Loucy (cell line): ENCODE data around the gene SLC22A3.

ENCODE experiments used
- H2AFZ ChIP-seq: fragments of 200-600 bp; sonication (generic); 2 replicates; pipeline ENCODE4 v1.6.0; 2016; ENCODE audit warnings: antibody characterized with exemption, mild to moderate bottlenecking, low read length, moderate library complexity
- H3F3A ChIP-seq: fragments of 200-600 bp; 2 replicates; pipeline ENCODE4 v1.6.0; 2016; ENCODE audit warnings: antibody characterized with exemption, low read depth, mild to moderate bottlenecking
- H3K27me3 ChIP-seq: fragments of 200-600 bp; sonication (generic); 2 replicates; pipeline ENCODE4 v1.6.1; 2014; ENCODE audit warnings: low read length, mild to moderate bottlenecking; ENCODE audit not compliant: insufficient read depth, poor library complexity, severe bottlenecking
- H3K36me3 ChIP-seq: fragments of 200-600 bp; sonication (generic); 2 replicates; pipeline ENCODE4 v1.6.1; 2016; ENCODE audit warnings: low read length; ENCODE audit not compliant: insufficient read depth
- H3K4me1 ChIP-seq: fragments of 200-600 bp; sonication (generic); 2 replicates; pipeline ENCODE4 v1.5.1; 2014; ENCODE audit warnings: low read length, mild to moderate bottlenecking; ENCODE audit not compliant: insufficient read depth, poor library complexity, severe bottlenecking
- H3K4me2 ChIP-seq: fragments of 200-600 bp; sonication (generic); 2 replicates; pipeline ENCODE4 v1.6.0; 2014; ENCODE audit warnings: antibody characterized with exemption, low read length, low read depth, mild to moderate bottlenecking; ENCODE audit not compliant: poor library complexity, severe bottlenecking
- H3K4me3 ChIP-seq: fragments of 200-600 bp; sonication (generic); 2 replicates; pipeline ENCODE4 v1.5.1; 2014; ENCODE audit warnings: low read length, mild to moderate bottlenecking, mixed read lengths; ENCODE audit not compliant: poor library complexity, severe bottlenecking
- H3K79me2 ChIP-seq: fragments of 200-600 bp; sonication (generic); 2 replicates; pipeline ENCODE4 v1.6.1; 2014; ENCODE audit warnings: low read length; ENCODE audit not compliant: insufficient read depth
- H3K9ac ChIP-seq: fragments of 200-600 bp; sonication (generic); 2 replicates; pipeline ENCODE4 v1.6.0; 2014; ENCODE audit warnings: mild to moderate bottlenecking, low read depth, low read length, moderate library complexity; ENCODE audit not compliant: poor library complexity, severe bottlenecking
- H3K9me2 ChIP-seq: fragments of 200-600 bp; sonication (generic); replicated peaks from 2 replicates; pipeline ENCODE4 v1.6.1; 2016; ENCODE audit warnings: low read depth, low read length, mixed read lengths
- H3K9me3 ChIP-seq: fragments of 200-600 bp; sonication (generic); 2 replicates; pipeline ENCODE4 v1.6.1; 2014; ENCODE audit warnings: mild to moderate bottlenecking, antibody characterized with exemption, low read length, low read depth; ENCODE audit not compliant: insufficient read depth
- H4K20me1 ChIP-seq: fragments of 200-600 bp; sonication (generic); 2 replicates; pipeline ENCODE4 v1.6.0; 2014; ENCODE audit warnings: antibody characterized with exemption, low read length, mild to moderate bottlenecking; ENCODE audit not compliant: insufficient read depth, poor library complexity, severe bottlenecking
- EZH2phosphoT487 ChIP-seq: fragments of 200-600 bp; IDR thresholded peaks from 2 replicates; pipeline ENCODE4 v1.6.1; 2018; ENCODE audit warnings: antibody characterized with exemption, mild to moderate bottlenecking, moderate library complexity, borderline replicate concordance
- TF ChIP-seq, protein P1 (sequence below): fragments of 200-600 bp; sonication (generic); conservative IDR thresholded peaks from 2 replicates; pipeline ENCODE4 v1.5.1; 2014; ENCODE audit warnings: mild to moderate bottlenecking, antibody characterized with exemption, low read length

SLC22A3 gene

GRCh38 chr6:160329188-160329587, 19.0 kb upstream of the SLC22A3 start:
- Histone ChIP-seq H3K4me3 (no peak overlapping the region), H3K4me1 (no peaks in the 10 kb centered on the region), H3K27me3 (no peaks in the 10 kb centered on the region), H3K4me2 (no peak overlapping the region), H2AFZ (no peak overlapping the region), H3K79me2 (no peaks in the 10 kb centered on the region), H3K9me2 (no peaks in the 10 kb centered on the region), H4K20me1 (no peaks in the 10 kb centered on the region), H3F3A (no peaks in the 10 kb centered on the region), H3K9ac (no peak overlapping the region), H3K36me3 (no peaks in the 10 kb centered on the region), H3K9me3 (peaks cover 3% of the 10 kb centered on the region; the same call in 1 of the 2 replicates)
- no peak for TF ChIP-seq EZH2phosphoT487
- TF ChIP-seq, protein P1, sequence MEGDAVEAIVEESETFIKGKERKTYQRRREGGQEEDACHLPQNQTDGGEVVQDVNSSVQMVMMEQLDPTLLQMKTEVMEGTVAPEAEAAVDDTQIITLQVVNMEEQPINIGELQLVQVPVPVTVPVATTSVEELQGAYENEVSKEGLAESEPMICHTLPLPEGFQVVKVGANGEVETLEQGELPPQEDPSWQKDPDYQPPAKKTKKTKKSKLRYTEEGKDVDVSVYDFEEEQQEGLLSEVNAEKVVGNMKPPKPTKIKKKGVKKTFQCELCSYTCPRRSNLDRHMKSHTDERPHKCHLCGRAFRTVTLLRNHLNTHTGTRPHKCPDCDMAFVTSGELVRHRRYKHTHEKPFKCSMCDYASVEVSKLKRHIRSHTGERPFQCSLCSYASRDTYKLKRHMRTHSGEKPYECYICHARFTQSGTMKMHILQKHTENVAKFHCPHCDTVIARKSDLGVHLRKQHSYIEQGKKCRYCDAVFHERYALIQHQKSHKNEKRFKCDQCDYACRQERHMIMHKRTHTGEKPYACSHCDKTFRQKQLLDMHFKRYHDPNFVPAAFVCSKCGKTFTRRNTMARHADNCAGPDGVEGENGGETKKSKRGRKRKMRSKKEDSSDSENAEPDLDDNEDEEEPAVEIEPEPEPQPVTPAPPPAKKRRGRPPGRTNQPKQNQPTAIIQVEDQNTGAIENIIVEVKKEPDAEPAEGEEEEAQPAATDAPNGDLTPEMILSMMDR = no peak

GRCh38 chr6:160330619-160331018, 17.6 kb upstream of the SLC22A3 start:
- H3K9ac ChIP-seq = no peak overlapping the region
- no peaks in the 10 kb centered on the region for H3K9me3 ChIP-seq

GRCh38 chr6:160331204-160331603, 17.0 kb upstream of the SLC22A3 start:
- Histone ChIP-seq H4K20me1 (no peaks in the 10 kb centered on the region), H3K9ac (no peak overlapping the region), H3F3A (no peaks in the 10 kb centered on the region), H3K4me2 (no peak overlapping the region), H3K79me2 (no peaks in the 10 kb centered on the region), H2AFZ (no peak overlapping the region), H3K36me3 (no peaks in the 10 kb centered on the region), H3K9me2 (no peaks in the 10 kb centered on the region), H3K27me3 (no peaks in the 10 kb centered on the region), H3K9me3 (no peaks in the 10 kb centered on the region), H3K4me1 (no peaks in the 10 kb centered on the region), H3K4me3 (no peak overlapping the region)
- TF ChIP-seq, protein P1 = no peak
- TF ChIP-seq EZH2phosphoT487 = no peak

More at GRCh38 chr6:160330619-160331018, 17.6 kb upstream of the SLC22A3 start:
- TF ChIP-seq, protein P1 = no peak
- no peak for TF ChIP-seq EZH2phosphoT487
- no peaks in the 10 kb centered on the region for H3K4me1 ChIP-seq
- no peak overlapping the region for H2AFZ ChIP-seq
- H3F3A ChIP-seq = no peaks in the 10 kb centered on the region
- no peaks in the 10 kb centered on the region for H3K9me2 ChIP-seq
- no peak overlapping the region for H3K4me2 ChIP-seq
- no peaks in the 10 kb centered on the region for H4K20me1 ChIP-seq
- no peak overlapping the region for H3K4me3 ChIP-seq
- no peaks in the 10 kb centered on the region for H3K36me3 ChIP-seq
- no peaks in the 10 kb centered on the region for H3K27me3 ChIP-seq
- no peaks in the 10 kb centered on the region for H3K79me2 ChIP-seq
